GM19025 (cell line): Measurements from ENCODE around the gene C12orf50.
"Not testable (repeated sequence)": the region's sequence is repeated elsewhere in the genome, so short reads cannot be mapped to it uniquely, and the experiment has no call there.

ENCODE experiments used
- ATAC-seq: cut with Tn5 transposase; IDR thresholded peaks from one replicate; pipeline ENCODE4 v1.9.1; 2021; ENCODE audit warnings: mild to moderate bottlenecking, low read depth, moderate library complexity; ENCODE audit not compliant: unreplicated experiment

Gene C12orf50

GRCh38 chr12:88029093-88029665 is at the start of gene C12orf50:
C12orf50 (minus strand) TSS chr12:88029401; CDS start chr12:88026962, 2,439 bp downstream.
- no peak for ATAC-seq

GRCh38 chr12:88067301-88067700 is 38.1 kb upstream of the C12orf50 start:
- no peak for ATAC-seq

DNA sequence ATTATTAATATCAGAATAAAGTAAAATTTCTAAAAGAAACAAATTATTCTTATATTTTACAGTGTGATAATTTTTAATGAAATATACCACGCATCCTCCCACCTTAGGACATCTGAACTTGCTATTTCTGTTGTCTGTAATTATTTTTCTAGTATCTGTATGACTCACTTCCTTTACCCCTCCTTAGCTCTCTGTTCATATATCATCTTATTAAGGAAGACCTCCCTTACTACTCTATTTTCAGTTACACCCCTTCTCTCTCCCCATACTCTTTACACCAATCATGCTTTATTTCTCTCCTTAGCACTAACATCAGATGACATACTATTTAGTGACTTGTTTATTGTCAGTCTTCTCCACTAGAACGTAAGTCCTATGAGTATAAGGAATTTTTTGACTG is 34.2 kb upstream of the C12orf50 start:
- ATAC-seq, result peak; percentile 68

GRCh38 chr12:88062474-88062873 is 33.3 kb upstream of the C12orf50 start:
- ATAC-seq, result no peak

DNA sequence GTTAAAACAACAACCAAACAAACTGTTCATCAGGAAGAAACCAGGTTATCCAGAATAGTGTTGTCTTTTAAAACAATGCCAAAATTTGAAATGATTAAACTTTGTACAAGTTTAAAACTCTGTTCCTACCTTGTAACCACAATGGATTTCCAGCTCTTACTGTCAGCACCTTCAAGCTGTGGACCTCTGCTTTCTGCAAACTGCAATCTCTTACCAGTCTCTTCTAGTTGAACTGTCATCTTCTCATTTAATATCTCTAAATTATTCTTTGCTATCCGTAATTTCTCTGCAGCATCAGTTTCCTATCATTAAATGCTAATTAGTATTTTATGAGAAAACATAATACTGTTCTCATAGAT is 29.5 kb upstream of the C12orf50 start:
- no peak for ATAC-seq

GRCh38 chr12:88057994-88058718 is 29.0 kb upstream of the C12orf50 start:
- ATAC-seq, result no peak

DNA sequence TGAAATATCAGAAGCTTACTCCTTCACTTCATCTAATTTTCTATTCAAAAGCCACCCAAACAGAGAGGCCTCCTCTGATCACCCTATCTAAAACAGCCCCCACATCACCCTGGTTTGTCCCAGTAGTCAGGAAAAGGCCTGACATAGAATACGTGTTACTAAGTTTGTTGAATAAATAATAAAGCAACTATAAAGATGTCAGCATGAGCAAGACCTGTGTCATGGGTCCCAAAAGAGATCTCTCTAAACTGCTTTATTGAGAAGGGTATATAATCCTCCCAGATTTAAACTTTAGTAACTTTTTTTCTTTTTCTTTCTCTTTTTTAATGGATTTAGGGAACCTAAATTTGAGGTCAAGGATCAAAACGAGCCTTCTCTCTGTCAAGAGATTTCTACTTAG is 27.4 kb upstream of the C12orf50 start:
- no peak for ATAC-seq

- no peak for ATAC-seq
These were observed 23.5 kb upstream of the C12orf50 start for GRCh38 chr12:88052686-88053085.

DNA sequence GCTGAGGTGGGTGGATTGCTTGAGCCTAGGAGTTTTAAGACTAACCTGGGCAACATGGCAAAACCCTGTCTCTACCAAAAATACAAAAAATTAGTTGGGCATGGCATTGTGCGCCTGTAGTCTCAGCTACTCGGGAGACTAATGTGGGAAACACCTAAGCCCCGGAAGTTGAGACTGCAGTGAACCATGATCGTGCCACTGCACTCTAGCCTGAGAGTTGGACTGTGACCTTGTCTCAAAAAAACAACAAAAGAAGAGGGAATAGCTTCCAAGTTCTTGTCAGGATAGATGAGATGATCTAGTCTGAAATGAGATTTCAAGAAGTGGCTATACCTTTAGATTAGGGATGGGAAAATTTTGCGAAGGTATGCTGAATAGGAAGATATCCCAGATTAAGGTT is 14.8 kb upstream of the C12orf50 start:
- ATAC-seq, result no peak

DNA sequence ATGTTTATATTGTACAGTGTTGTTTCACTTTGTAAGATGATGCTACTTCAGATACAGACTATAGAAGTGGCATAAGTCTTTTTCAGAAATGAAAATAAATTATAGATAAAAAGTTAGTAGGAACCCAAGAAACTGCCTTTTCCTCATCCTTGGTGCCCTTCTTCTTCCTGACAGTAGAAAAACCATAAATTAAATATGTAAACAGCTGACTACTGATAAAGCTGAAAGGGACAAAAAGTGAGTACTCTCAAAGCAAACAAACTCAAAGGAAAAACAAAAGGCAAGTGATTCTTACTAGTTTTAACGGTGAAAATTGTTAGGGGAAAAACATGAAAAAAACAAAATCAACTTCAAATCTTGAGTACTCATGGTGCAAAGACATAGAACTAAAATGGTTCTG is 8.6 kb upstream of the C12orf50 start:
- no peak for ATAC-seq

DNA sequence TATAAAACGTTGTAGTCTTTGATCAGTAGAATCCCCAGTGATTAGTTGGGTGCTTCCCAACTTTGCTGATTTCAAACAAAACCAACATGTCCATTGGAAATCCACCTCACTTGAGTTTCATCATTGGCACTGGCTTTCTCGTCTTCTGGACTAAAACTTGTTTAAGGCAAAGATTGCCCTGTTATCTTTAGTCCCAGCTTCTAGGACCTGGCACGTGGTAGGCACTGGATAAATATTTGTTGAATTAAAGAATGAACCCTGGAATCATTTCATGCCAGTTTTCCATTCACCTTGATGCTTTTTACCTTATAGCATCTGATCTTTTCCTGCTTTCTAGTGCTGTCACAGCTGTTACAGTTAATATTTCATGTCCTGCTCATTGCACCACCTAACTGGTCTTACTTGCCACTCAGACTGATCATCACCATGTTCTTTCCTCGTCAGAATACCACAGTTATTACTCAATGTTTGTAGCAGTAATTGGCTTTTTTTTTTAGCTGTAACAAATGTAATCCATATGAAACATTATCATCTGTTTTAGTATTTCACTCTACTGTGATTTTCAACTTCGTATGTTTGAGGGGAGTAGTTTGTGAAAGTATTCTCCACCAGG is 7.3 kb upstream of the C12orf50 start:
- no peak for ATAC-seq

DNA sequence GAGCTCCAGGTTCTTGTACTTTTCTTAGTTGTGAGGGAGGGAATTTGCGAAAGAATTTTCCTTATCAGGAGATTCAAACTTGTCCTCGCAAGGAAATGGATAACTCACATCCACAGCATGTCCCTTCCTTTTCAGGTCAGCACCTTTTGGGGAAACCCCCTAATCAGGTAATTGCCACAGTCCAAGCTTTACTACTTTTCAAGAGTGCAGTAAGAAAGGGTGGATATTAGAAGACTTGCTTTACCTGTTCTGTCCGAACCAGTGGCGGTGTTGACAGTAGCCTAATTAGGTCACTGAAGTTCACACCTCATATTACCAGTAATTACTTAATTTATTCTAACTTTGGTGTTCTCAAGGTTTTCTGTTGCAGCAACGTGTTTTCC is 6.7 kb upstream of the C12orf50 start:
- ATAC-seq, result peak; percentile 5

GRCh38 chr12:88035271-88035906 is 6.2 kb upstream of the C12orf50 start:
- peak; percentile 100 for ATAC-seq

- not testable (repeated sequence) for ATAC-seq
These were observed 2.0 kb upstream of the C12orf50 start for GRCh38 chr12:88031161-88031560.

DNA sequence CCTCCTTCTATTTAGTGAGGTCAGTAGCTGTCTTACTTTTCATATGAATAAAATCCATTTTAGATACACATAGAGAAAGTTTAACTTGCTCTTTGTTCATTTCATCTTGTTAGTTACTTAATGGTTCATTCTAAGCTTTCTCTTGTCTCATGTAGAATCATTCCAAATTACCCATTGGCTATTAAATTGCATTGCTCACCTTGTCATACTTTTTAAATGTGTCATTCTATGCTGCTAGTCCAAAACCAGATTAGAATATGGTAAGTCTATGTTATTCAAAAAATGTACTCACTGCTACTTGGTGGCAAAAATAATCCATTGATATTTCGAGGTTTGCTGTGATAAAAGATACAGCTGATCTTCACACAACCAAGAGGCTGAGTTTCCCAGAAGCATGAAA is 3.0 kb downstream of the C12orf50 start:
- no peak for ATAC-seq

DNA sequence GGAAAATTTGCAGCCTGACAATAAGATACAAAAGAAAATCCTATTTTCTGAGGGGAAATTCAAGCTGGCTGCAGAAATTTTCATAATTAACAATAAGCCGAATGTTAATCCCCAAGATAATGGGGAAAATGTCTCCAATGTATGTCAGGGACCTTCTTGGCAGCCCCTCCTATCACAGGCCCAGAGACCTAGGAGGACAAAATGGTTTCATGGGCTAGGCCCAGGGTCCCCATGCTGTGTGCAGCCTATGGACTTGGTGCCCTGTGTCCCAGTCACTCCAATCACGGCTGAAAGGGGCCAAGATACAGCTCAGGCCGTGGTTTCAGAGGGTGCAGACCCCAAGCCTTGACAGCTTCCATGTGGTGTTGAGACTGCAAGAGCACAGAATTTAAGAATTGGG is 11.2 kb downstream of the C12orf50 start:
- ATAC-seq, result no peak

DNA sequence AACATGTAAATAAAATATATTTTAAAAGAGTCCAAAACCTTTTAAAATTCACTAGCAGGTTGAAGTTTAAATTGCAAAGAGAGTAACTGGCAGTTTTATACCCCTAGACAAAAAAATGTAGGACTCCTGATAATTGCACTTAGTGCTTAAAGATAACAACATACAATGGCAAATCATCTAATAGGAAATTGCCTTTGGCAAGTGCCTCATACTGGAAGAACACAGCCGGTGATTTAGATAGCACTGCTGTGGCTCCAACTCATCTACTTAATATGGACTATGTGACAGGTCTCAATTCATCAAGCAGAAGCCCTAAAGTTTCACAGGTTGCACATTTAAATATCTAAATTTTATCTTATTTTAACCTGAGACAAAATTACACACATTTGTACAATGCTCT is 13.4 kb downstream of the C12orf50 start:
- no peak for ATAC-seq

DNA sequence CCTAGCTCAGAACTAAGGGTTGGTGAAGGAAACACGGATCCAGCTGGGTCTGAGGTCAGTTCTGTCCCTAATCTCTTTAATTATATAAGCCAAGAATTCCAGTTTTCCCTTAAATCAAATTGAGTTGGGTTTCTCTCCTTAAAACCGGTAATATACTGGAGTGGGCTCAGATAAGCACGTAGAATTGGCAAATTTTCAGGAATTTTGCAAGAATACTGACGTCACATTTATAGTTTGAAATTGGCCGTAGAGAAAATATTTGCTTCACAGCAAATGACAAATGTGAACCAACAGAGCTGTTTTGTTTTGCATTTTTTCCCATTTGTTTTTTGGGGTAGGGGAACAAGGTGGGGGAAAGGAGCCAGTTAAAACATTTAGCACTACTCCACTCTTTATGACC is 17.4 kb downstream of the C12orf50 start:
- ATAC-seq, result no peak

DNA sequence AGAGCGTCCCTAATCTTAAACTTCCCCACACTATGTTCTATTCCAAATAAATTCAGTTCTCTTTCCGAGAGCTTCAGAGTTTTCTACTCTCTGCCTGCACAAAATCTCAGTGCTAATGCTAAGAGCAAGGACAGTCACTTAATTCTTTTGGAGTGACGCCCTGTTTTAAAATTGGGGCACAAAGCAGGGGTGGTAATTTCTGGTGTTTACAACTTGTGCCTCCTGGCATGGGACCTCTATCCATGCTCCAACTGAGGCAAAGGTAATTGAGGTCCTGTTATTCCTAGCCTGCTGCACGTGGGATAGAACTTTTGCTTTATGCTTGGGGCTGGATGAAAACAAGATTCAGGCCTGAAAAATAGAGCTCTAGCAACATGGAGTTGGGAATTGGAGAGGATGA is 22.9 kb downstream of the C12orf50 start:
- ATAC-seq, result no peak

GRCh38 chr12:88001327-88001726 is 27.9 kb downstream of the C12orf50 start:
- no peak for ATAC-seq

DNA sequence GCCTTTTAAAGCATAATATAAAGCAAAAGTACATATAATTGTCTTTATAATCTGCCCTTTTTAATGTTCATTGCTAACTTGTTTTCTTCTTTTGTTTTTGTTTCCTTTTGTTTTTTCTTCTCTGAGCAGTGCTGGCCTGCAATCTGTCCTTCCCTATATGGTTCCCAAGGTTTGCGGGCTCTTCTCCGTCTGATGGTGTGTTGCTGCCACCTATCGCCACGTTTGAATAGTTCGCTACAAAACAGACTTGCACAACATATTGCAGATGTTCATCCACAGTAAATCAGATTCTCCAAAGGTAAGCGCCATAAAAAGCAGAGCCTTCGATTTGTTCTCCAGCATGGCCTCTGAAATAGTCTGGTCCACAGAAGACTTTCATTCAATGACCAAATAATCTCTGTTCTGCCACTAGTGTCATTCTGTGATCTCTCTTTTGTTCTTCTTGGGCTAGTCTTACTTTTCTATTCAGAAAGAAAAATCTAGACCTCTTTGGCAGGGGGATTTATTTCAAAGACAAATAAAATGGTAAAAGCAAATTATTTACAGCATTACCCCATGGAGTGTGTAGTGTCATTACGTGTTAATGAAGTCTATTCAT is 33.5 kb downstream of the C12orf50 start:
- peak; percentile 74 for ATAC-seq
